ENCODE measurements around the gene COL7A1. TPM values are rescaled to one million over a fixed set of nuclear protein-coding genes. Genes with fewer than 3 reads are reported as not detected.
"Not testable (repeated sequence)": the region's sequence is repeated elsewhere in the genome, so short reads cannot be mapped to it uniquely, and the experiment has no call there.

Gene COL7A1
- total RNA-seq, 1 experiment from 2014 or later: 40.0 TPM

GRCh38 chr3:48552111-48552951, 42.8 kb downstream of the COL7A1 start:
- no TSS peak for BruUV-seq (replicated peaks)

GRCh38 chr3:48551651-48552050, 43.5 kb downstream of the COL7A1 start:
- DNase-seq (ENCODE audit: low read depth, low spot score); BruUV-seq (replicated peaks): not testable (repeated sequence)

More at GRCh38 chr3:48552111-48552951, 42.8 kb downstream of the COL7A1 start:
- Histone ChIP-seq H3K27ac (ENCODE audit: low read length) (no peak overlapping the region), H3K4me1 (ENCODE audit: control insufficient read depth, insufficient read depth, low read length) (no peaks in the 10 kb centered on the region), H3K27me3 (ENCODE audit: control insufficient read depth, insufficient read depth, low read length) (no peaks in the 10 kb centered on the region), H3K4me3 (ENCODE audit: low read depth in 2 of 2, low read length in 2 of 2) (no peak overlapping the region), H3K9me3 (ENCODE audit: control insufficient read depth, insufficient read depth, low read depth, low read length) (no peaks in the 10 kb centered on the region), H3K36me3 (ENCODE audit: control insufficient read depth, insufficient read depth, low read length) (no peaks in the 10 kb centered on the region)
- in situ Hi-C loops (cut with HindIII; ENCODE audit: low pct_unique_long_range_greater_than_20kb, low sequenced_read_pairs) (no loop called here), intact Hi-C loops (cut with micrococcal nuclease; ENCODE audit: unreplicated experiment) (no loop called here)
- POLR2A ChIA-PET: no interaction called here
- no peak for DNase-seq (ENCODE audit: low read depth, low spot score)
- CTCF ChIA-PET: no interaction called here
- ATAC-seq: no peak
- TF ChIP-seq SIN3A (IDR thresholded peaks at IDR 0.05; ENCODE audit: borderline replicate concordance, insufficient read depth, low read depth, low read length) (no peak), TCF7L2 (IDR thresholded peaks at IDR 0.05; ENCODE audit: low read depth, low read length) (no peak), REST (IDR thresholded peaks at IDR 0.05; ENCODE audit: insufficient read depth in 1 of 2, low read depth in 2 of 2, low read length in 1 of 2) (no peak), POLR2AphosphoS5 (IDR thresholded peaks at IDR 0.05; ENCODE audit: low read depth, low read length) (no peak)
- TF ChIP-seq, protein P1, sequence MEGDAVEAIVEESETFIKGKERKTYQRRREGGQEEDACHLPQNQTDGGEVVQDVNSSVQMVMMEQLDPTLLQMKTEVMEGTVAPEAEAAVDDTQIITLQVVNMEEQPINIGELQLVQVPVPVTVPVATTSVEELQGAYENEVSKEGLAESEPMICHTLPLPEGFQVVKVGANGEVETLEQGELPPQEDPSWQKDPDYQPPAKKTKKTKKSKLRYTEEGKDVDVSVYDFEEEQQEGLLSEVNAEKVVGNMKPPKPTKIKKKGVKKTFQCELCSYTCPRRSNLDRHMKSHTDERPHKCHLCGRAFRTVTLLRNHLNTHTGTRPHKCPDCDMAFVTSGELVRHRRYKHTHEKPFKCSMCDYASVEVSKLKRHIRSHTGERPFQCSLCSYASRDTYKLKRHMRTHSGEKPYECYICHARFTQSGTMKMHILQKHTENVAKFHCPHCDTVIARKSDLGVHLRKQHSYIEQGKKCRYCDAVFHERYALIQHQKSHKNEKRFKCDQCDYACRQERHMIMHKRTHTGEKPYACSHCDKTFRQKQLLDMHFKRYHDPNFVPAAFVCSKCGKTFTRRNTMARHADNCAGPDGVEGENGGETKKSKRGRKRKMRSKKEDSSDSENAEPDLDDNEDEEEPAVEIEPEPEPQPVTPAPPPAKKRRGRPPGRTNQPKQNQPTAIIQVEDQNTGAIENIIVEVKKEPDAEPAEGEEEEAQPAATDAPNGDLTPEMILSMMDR (IDR thresholded peaks at IDR 0.05): no peak

More at GRCh38 chr3:48551651-48552050, 43.5 kb downstream of the COL7A1 start:
- ATAC-seq; H3K9me3 ChIP-seq (ENCODE audit: control insufficient read depth, insufficient read depth, low read depth, low read length); H3K27me3 ChIP-seq (ENCODE audit: control insufficient read depth, insufficient read depth, low read length); POLR2A ChIA-PET; H3K4me1 ChIP-seq (ENCODE audit: control insufficient read depth, insufficient read depth, low read length); H3K36me3 ChIP-seq (ENCODE audit: control insufficient read depth, insufficient read depth, low read length); in situ Hi-C loops (cut with HindIII; ENCODE audit: low pct_unique_long_range_greater_than_20kb, low sequenced_read_pairs); CTCF ChIA-PET; H3K4me3 ChIP-seq (ENCODE audit: low read depth in 2 of 2, low read length in 2 of 2); H3K27ac ChIP-seq (ENCODE audit: low read length); intact Hi-C loops (cut with micrococcal nuclease; ENCODE audit: unreplicated experiment): not testable (repeated sequence)
